PC-9 (cell line): ENCODE measurements around the gene CDH13.

Experiments
- CTCF ChIP-seq: fragments of 200-600 bp; sonication (generic); conservative IDR thresholded peaks from 2 replicates; pipeline ENCODE4 v1.6.1; 2017; ENCODE audit warnings: mixed run types, antibody characterized with exemption, mild to moderate bottlenecking, moderate library complexity
- EZH2 ChIP-seq: fragments of 200-600 bp; sonication (generic); IDR thresholded peaks from 2 replicates; pipeline ENCODE4 v1.8.0; 2017; ENCODE audit warnings: antibody characterized with exemption, low read depth

- TF ChIP-seq EZH2 = no peak
- TF ChIP-seq CTCF = no peak
These were observed 890.6 kb downstream of the CDH13 start for GRCh38 chr16:83517398-83517797.
